Measurements from ENCODE around the gene EFNA5.

The EFNA5 gene

DNA sequence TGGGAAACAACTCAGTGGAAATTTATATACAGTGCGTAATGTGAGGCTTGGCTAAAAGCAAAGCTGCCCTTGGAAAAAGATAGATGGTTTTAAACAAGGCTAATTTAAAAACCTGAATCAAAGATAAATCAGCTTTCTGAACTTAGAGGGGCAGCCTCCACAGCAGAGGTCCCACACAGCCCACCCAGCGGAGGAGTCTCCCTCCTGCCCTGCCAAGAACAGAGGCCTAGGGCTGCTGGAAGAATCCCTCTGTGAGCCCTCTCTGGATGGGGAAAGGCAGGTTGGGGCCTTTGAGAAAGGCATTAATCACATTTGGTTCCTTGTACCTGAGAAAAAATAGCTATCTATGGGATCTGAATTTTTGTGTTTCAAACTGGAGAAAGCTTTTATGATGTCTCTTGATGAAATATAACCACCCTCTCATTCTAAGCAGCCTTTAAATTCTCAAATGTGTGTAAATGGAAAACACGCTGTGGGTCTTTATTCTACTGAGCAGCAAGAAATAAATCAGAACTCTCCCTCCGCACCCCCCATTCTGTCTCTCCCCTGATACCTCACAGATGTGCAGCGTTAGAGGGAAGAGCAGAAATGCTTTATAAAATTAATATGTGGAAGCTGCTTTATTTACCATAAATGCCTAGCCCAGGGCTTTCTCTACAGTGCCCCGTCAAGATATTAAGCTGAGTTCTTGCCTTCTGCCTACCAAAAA lies 329.2 kb downstream of the EFNA5 start:
- H3K9me3 Mint-ChIP-seq = peaks cover 13% of the 10 kb centered on the region
- H3K27me3 Mint-ChIP-seq (ENCODE audit: low read depth) = no peaks in the 10 kb centered on the region
- H3K4me3 Mint-ChIP-seq = no peak overlapping the region
- no peak overlapping the region for H3K27ac Mint-ChIP-seq
- H3K4me1 Mint-ChIP-seq (ENCODE audit: low read depth) = no peaks in the 10 kb centered on the region
- no peaks in the 10 kb centered on the region for H3K36me3 Mint-ChIP-seq (ENCODE audit: low read depth)

DNA sequence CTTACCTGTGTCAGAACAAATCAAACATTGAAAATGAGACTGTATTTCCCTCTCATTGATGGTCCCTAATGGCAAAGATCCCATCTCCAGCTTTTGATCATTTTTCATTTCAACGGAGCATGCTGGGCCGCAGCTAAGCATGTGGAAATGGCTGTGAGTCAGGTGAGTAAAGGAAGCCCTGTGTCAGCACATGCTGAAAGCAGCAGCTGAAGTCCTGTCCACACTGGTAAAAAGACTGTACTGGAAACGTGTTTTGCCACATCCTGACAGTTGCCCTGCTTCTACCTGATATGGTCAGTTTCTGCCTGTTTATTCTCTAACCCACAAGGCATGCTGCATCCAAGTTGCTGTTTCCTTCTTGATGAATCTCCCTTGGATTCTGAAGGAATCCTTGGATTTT lies 330.1 kb downstream of the EFNA5 start:
- Mint-ChIP-seq H3K27ac (no peak overlapping the region), H3K4me1 (ENCODE audit: low read depth) (no peaks in the 10 kb centered on the region), H3K4me3 (no peak overlapping the region), H3K27me3 (ENCODE audit: low read depth) (no peaks in the 10 kb centered on the region), H3K9me3 (peaks cover 8% of the 10 kb centered on the region), H3K36me3 (ENCODE audit: low read depth) (no peaks in the 10 kb centered on the region)

DNA sequence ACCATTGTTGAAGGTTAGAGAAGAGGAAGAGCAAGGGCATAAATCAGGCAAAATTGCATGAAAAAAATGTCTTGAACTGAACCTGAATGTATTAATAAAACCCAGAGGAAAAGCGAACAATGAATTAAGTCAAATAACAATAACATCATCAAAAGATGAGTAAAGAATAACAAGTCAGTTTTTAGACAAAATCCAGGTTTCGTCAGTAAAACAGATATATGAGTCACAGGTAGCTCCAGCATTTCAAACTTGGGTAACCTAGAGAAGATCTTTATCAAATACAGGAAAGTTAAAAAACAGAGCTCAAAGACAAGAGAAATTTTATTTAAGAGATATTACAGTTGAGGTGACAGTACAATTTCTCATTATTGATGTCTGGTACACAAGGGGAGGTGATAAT lies 332.4 kb downstream of the EFNA5 start:
- H3K27ac Mint-ChIP-seq = no peak overlapping the region
- no peak overlapping the region for H3K4me3 Mint-ChIP-seq

DNA sequence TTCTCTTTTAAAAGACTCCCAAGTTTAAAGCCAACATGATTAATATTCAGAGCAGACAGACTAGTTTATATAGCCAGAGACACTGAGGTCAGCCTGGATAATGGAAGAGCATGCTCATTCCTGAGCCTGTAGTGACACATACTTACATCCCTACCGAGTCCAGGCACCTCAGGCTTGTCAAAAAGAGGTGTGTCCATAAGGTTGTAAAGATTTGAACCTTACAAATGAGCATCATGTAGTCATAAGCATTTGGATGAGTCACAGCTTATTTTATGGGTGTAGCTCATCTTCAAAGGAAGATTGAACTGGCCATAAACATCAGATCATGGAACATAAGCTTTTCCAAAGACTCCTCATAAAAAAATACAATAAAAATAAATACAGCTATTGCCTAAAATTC lies 333.5 kb downstream of the EFNA5 start:
- H3K9me3 Mint-ChIP-seq = no peaks in the 10 kb centered on the region
- H3K27ac Mint-ChIP-seq = no peak overlapping the region
- H3K4me3 Mint-ChIP-seq = no peak overlapping the region
- H3K36me3 Mint-ChIP-seq (ENCODE audit: low read depth) = no peaks in the 10 kb centered on the region
- no peaks in the 10 kb centered on the region for H3K27me3 Mint-ChIP-seq (ENCODE audit: low read depth)
- H3K4me1 Mint-ChIP-seq (ENCODE audit: low read depth) = no peaks in the 10 kb centered on the region

More for the DNA sequence above, 332.4 kb downstream of the EFNA5 start:
- Mint-ChIP-seq H3K9me3 (no peaks in the 10 kb centered on the region), H3K36me3 (ENCODE audit: low read depth) (no peaks in the 10 kb centered on the region), H3K27me3 (ENCODE audit: low read depth) (no peaks in the 10 kb centered on the region), H3K4me1 (ENCODE audit: low read depth) (no peaks in the 10 kb centered on the region)

DNA sequence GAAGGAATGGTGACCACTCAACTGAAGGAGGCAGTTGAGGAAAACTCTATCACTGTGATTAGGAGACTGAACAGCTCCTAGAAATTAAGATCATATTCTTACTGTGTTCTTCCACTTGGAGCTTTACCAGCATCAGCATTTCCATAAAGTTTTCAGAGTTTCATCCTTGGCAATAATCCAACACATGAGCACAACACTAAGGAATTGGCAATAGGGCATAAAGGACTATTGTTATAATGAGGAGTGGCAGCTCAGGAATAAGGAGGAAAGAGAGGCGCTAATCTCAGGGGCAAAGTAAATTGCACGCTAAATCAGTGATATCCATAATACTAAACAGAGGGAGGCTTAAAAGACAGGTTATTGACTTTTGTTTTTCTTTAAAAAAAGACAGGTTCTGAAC lies 338.9 kb downstream of the EFNA5 start:
- Mint-ChIP-seq H3K36me3 (ENCODE audit: low read depth) (no peaks in the 10 kb centered on the region), H3K27ac (no peak overlapping the region), H3K4me3 (no peak overlapping the region), H3K9me3 (no peaks in the 10 kb centered on the region), H3K27me3 (ENCODE audit: low read depth) (no peaks in the 10 kb centered on the region), H3K4me1 (ENCODE audit: low read depth) (no peaks in the 10 kb centered on the region)

DNA sequence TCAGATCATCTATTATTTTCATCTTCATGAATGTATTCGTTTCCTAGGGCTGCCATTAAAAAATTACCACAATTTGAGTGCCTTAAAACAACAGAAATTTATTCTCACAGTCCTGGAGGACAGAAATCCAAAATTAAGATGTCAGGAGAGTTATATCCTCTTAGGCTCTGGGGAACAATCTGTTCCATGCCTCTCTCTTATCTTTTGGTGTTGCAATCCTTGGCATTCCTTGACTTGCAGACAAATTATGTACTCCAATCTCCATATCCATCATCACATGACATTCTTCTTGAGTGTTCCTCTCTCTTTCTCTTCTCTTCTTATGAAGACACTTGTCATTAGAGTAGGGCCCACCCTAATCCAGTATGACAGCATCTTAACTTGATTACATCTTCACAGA lies 339.4 kb downstream of the EFNA5 start:
- Mint-ChIP-seq H3K36me3 (ENCODE audit: low read depth) (no peaks in the 10 kb centered on the region), H3K4me3 (no peak overlapping the region), H3K9me3 (no peaks in the 10 kb centered on the region), H3K27ac (no peak overlapping the region), H3K4me1 (ENCODE audit: low read depth) (no peaks in the 10 kb centered on the region), H3K27me3 (ENCODE audit: low read depth) (no peaks in the 10 kb centered on the region)

DNA sequence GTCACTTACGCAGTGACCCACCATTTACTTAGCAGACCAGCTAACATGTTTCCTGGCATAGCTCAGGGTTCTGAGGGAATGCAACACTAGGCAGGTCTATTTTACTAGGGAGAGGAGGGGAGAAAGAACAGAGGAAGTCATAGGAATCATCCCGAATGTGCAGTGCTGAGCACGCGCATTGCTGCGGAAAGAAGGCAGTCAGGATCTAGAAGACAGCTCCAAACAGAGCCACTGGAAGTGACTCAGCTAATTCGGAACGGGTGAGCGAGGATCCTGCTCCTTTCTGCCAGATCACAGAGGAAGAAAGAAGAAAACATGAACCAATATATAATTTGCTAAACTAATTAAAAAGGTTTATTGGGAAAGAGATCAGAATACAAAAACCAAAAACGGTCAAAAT lies 339.8 kb downstream of the EFNA5 start:
- no peaks in the 10 kb centered on the region for H3K9me3 Mint-ChIP-seq
- no peaks in the 10 kb centered on the region for H3K4me1 Mint-ChIP-seq (ENCODE audit: low read depth)
- H3K27me3 Mint-ChIP-seq (ENCODE audit: low read depth) = no peaks in the 10 kb centered on the region
- no peak overlapping the region for H3K4me3 Mint-ChIP-seq
- H3K36me3 Mint-ChIP-seq (ENCODE audit: low read depth) = no peaks in the 10 kb centered on the region
- no peak overlapping the region for H3K27ac Mint-ChIP-seq

DNA sequence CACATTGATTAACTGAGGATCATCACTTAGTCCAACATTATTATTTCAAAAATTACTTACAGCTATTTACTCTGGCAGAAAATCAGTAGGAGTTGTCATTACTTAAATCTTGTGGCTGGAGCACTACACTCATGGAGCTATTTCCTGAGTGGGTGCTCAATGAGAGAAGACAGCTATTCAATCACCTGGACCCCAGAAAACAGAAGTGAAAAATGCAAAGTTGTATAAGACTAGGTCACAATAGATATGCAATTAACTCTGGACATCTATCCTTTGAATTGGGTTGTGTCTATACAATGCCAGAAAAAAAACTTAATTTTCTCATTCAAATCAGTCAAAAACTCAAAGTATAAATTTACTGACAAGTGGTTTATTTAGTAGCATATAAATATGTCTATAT lies 340.9 kb downstream of the EFNA5 start:
- H3K36me3 Mint-ChIP-seq (ENCODE audit: low read depth) = no peaks in the 10 kb centered on the region
- no peaks in the 10 kb centered on the region for H3K27me3 Mint-ChIP-seq (ENCODE audit: low read depth)
- no peak overlapping the region for H3K4me3 Mint-ChIP-seq
- no peaks in the 10 kb centered on the region for H3K9me3 Mint-ChIP-seq
- no peaks in the 10 kb centered on the region for H3K4me1 Mint-ChIP-seq (ENCODE audit: low read depth)
- no peak overlapping the region for H3K27ac Mint-ChIP-seq
